ENCODE results near the gene CLMP. TPM values are rescaled to one million over a fixed set of nuclear protein-coding genes. Genes with fewer than 3 reads are reported as not detected.

Gene CLMP
- total and polyA plus RNA-seq, 2 donors (not counting 3 experiments of a cell fraction or from before 2014, with no cell fraction given): 0.03 to 0.18 TPM

DNA sequence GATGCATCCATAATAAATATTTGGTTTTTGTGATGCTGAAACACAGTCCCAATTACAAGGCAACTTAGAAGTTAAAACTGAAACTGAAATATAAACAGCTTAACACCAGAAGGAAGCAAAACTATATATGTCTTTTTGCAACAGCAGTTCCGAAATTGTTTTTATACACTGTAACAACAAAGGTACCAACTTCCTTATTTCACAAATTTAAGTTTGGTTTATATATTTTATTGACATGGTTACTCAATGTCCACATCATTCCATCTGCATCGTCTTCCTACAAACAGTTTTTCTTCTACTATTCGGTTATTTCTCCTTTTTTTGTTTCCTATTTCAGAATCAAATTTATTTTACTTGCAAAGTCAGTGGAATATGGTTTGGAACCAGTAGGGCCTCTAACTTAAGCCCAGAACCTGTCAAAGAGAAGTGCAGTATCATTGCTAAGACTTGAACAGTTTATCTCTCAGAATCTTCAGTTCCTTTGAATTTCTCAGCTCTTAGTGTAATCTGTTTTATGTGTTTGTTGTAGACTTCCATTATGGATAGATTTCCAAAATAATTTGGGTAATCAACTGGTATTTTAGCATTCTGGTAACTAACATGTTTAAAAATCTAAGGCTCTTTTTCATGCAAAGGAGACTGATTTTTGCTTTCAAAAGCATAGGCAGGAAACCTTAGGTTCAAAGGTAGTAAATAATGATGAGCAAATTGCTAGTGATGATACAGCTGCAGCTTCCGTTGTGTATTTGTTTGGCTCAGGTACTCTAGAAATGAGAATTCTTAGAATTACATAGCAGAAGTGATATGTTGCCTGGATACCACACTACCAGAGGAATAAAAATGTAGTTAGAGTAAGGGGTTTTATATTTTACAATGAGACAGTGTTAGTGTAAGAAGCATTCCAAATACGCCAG, 124.9 kb downstream of the CLMP start:
- ChIA-PET CTCF (interaction anchor here (0.8 to 1.8 kb wide), 3 partner anchors 12 to 177 kb away, joined by 3 to 6 read pairs (median 5); no protein-coding TSS in a partner anchor), POLR2A (no interaction called here)
- Histone ChIP-seq H3K27me3 (ENCODE audit: control insufficient read depth in 2 of 2, insufficient read depth in 2 of 2, low read length in 2 of 2) (no peaks in the 10 kb centered on the region), H3K4me3 (replicated peaks in 1 of 3; ENCODE audit: insufficient read depth in 1 of 3, low read depth in 1 of 3, low read length in 3 of 3) (no peak overlapping the region), H2AFZ (ENCODE audit: low read depth, low read length) (no peak overlapping the region), H3K36me3 (ENCODE audit: control insufficient read depth in 2 of 2, extremely low read depth in 1 of 2, insufficient read depth in 2 of 2, low read length in 2 of 2) (no peaks in the 10 kb centered on the region), H3K4me2 (ENCODE audit: insufficient read depth, low read length) (no peak overlapping the region), H3K9me1 (replicated peaks; ENCODE audit: control insufficient read depth, extremely low read depth, insufficient read depth, low read length) (no peaks in the 10 kb centered on the region), H3K9ac (replicated peaks; ENCODE audit: extremely low read depth, insufficient read depth, low read length) (no peak overlapping the region), H4K20me1 (replicated peaks; ENCODE audit: control insufficient read depth, extremely low read depth, insufficient read depth, low read length) (no peaks in the 10 kb centered on the region), H3K27ac (ENCODE audit: insufficient read depth, low read depth, low read length) (no peak overlapping the region), H3K4me1 (ENCODE audit: control insufficient read depth, extremely low read depth, insufficient read depth, low read length) (no peaks in the 10 kb centered on the region), H3K9me3 (replicated peaks; ENCODE audit: control insufficient read depth, insufficient read depth, low read length) (no peaks in the 10 kb centered on the region), H3K79me2 (ENCODE audit: control insufficient read depth, insufficient read depth, low read length) (no peaks in the 10 kb centered on the region)
- intact Hi-C loops (cut with micrococcal nuclease) (loop anchor here (10.0 kb wide), 1 partner anchor 875 kb away; no protein-coding TSS in a partner anchor), dilution Hi-C loops (cut with MboI; ENCODE audit: extremely low pct_ligation_motif_present, low sequenced_read_pairs) (no loop called here)
- FAIRE-seq: no peak
- DNase-seq (ENCODE audit: low read depth, low spot score): no peak
- TF ChIP-seq FOS (IDR thresholded peaks at IDR 0.05; ENCODE audit: borderline replicate concordance, insufficient read depth, low read length) (no peak), POLR2AphosphoS5 (IDR thresholded peaks at IDR 0.05; ENCODE audit: insufficient read depth, low read depth, low read length) (no peak), GATA2 (IDR thresholded peaks at IDR 0.05; ENCODE audit: insufficient read depth, insufficient read length, low read depth, low read length) (no peak), EZH2 (IDR thresholded peaks at IDR 0.05; ENCODE audit: borderline replicate concordance, low read depth, low read length, severe bottlenecking) (no peak), POLR2A (IDR thresholded peaks at IDR 0.05; ENCODE audit: low read depth, low read length) (no peak), JUN (IDR thresholded peaks at IDR 0.05; ENCODE audit: borderline replicate concordance, insufficient read depth, insufficient read length, low read depth) (no peak), MYC (IDR thresholded peaks at IDR 0.05; ENCODE audit: low read depth, low read length) (no peak)
- TF ChIP-seq, protein P1, sequence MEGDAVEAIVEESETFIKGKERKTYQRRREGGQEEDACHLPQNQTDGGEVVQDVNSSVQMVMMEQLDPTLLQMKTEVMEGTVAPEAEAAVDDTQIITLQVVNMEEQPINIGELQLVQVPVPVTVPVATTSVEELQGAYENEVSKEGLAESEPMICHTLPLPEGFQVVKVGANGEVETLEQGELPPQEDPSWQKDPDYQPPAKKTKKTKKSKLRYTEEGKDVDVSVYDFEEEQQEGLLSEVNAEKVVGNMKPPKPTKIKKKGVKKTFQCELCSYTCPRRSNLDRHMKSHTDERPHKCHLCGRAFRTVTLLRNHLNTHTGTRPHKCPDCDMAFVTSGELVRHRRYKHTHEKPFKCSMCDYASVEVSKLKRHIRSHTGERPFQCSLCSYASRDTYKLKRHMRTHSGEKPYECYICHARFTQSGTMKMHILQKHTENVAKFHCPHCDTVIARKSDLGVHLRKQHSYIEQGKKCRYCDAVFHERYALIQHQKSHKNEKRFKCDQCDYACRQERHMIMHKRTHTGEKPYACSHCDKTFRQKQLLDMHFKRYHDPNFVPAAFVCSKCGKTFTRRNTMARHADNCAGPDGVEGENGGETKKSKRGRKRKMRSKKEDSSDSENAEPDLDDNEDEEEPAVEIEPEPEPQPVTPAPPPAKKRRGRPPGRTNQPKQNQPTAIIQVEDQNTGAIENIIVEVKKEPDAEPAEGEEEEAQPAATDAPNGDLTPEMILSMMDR (IDR thresholded peaks at IDR 0.05; ENCODE audit: extremely low read depth in 1 of 2, insufficient read depth in 1 of 2, low read depth in 1 of 2, low read length in 2 of 2): no peak
- TF ChIP-seq, protein P2, sequence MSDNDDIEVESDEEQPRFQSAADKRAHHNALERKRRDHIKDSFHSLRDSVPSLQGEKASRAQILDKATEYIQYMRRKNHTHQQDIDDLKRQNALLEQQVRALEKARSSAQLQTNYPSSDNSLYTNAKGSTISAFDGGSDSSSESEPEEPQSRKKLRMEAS (IDR thresholded peaks at IDR 0.05; ENCODE audit: insufficient read depth, insufficient read length): no peak
- BruUV-seq (replicated peaks): no TSS peak
